Dermis microvascular lymphatic vessel endothelial cell (primary cell): ENCODE measurements around the gene C1QTNF12. TPM values are rescaled to one million over a fixed set of nuclear protein-coding genes. Genes with fewer than 3 reads are reported as not detected.

ENCODE experiments used
- DNase-seq, 2 donors: peaks; one replicate each; pipeline versions ENCODE4 v3.0.0 to v3.0.0-alpha.2; 2010; ENCODE audit warnings: low read depth in 2 of 2
- total RNA-seq: library from RNA; depleted of rRNA; stranded (reverse); fragments of >200 nt; gene quantifications from 2 replicates; pipeline ENCODE4 v1.2.1, GENCODE V29; 2014

Gene C1QTNF12
- total RNA-seq, 1 donor from 2014 or later: 0.51 TPM

DNA sequence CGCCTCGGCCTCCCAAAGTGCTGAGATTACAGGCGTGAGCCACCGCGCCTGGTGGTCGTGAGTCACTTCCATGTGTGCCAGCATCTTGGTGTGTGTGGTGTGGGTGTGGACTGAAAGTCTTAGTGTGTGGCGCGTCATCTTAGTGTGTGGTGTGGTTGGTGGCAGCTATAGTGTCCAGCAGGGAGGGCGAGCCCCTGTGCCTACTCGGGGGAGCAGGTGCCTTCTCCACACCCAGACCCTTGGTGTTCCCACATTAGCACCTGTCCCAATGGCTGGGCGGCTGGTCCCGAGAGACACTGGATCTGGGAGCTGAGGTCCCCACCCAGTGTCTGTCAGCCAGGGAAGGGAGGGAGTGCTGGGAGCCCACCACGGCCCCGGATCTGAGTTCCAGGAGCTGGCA, 36.5 kb upstream of the C1QTNF12 start:
- DNase-seq: peak in 1 of 2 donors; percentile 24

DNA sequence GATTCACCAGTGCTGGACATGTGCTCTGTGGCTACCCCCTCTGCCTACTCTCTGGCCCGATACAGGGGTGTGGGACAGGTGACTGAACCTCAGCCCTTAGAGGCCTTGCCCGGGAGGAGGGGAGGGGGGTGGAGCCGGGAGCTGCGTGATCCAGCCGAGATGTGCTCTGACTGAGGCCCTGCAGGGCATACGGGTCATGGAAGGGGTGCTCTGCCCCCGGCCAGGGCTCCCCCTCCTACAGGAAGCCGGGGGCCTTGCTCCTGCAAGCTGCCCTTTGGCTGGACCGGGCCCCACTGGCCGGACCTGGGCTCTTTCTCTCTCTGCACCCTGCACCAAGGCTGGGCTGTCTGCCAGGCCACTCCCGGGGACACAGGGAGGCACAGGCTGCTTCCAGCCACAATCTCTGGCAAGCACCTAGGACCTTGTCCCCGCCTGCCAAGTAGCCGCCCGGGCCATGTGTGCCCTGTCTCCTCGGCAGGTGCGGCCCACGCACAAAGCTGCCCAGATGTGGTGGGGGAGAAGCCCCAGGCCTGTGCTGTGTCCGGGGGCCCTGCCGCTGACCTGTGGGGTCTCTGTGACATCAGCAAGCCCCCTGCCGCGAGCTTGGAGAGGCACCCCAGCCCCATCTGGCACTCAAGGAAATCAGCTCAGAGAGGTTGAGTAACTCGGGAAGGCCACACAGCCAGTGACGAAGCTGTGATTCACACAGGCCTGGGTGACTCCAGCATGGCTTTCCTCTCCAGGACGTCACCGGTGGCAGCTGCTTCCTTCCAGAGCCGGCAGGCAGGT, 35.2 kb upstream of the C1QTNF12 start:
- DNase-seq: peak; percentile 30 to 67

DNA sequence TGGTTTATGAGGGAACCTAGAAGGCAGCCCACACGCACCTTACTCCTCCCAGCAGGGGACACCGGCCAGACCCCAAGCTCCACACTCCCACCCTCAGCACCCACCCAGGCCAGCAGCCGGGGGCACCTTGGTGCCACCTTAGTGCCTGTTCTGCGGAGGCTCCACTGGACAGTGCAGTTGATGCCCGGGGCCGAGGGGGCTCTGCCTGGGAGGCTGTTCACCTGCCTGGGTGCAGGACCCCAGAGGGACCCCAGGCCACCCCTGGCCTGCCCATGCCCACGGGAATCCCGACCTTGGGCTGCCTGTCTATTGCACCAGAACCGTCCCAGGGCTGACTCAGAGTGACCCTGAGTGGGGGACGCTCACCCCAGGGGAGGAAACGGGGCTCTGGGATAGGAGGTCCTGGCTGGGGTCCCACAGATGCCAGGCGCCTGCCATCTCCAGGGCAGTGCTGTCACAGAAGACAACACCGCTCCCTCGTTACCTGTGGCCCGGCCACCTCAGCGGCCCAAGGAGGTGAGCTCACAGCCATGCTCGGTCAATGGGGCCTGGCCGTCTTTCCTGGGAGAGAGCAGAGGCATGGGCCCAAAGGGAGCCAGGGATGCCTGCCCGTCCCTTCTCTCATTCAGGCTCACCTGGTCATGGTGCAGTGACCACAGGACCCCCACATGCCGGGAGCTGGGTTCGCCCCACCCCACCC, 34.4 kb upstream of the C1QTNF12 start:
- no peak for DNase-seq

DNA sequence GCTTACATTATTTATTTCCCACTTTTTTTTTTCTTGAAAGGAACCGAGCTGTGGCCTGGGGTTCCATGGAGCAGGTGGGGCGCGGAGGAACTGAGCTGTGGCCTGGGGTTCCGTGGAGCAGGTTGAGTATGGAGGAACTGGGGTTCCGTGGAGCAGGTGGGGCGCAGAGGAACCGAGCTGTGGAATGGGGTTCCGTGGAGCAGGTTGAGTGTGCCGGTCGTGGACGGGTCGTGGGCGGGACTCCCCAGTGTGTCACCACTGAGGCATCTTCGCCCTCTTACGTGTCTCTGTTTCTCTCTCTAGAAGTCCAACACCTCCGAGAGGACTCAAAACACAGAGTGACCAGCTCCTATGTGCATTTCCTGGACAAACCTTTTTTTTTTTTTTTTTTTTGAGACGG, 32.5 kb upstream of the C1QTNF12 start:
- DNase-seq: no peak

DNA sequence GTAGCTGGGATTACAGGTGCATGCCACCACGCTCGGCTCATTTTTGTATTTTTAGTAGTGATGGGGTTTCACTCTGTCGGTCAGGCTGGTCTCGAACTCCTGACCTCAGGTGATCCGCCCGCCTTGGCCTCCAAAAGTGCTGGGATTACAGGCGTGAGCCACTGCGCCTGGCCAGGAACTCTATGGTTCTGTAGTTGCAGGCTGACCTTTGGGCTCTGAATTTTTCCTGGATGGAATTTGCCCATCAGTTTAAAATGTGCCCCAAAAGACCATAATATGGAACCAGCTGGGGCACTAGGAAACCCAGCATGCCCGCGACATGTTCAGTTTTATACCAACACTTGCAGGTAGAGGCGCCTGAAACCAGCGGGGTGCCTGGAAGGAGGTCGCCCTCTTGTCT, 32.1 kb upstream of the C1QTNF12 start:
- DNase-seq: no peak

DNA sequence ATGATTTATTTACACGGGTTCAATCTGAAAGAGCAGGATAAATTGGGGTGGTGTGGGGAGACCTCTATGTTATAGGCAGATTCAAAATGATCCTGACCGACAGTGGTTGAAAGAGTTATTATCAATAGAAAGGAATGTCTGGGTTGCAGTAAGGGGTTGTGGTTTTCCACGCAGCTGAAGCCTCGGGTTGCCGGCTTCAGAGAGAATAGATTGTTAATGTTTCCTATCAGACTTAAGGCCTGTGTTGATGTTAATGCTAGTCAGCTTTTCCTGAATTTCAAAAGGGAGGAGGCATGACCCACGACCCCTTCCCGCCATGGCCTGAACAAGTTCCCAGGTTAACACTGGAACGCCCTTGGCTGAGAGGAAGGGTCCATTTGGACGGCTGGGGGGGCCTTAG, 29.3 kb upstream of the C1QTNF12 start:
- DNase-seq: no peak

DNA sequence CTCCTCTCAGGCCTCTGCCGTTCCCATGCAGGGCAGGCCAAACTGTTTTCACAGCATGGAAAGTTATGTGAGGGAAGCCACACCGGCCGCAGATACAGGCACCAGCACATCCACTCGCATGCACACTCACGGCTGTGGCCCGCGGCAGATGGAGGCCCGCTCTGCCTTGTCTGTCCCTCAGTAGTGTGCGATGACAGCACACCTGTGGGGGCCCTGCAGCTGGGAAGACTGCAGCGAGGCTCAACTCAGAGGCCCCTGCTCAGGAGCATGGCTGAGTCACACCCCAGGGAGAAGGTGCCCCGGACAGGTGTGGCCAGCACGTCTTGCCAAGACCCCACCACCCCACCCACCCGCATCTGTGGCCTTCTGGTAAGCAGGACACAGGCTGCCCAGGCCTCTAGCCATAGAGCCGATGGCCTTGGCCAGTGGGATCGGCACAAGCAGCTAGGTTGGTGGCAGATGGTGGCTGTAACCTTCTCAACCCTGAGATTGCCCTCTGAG, 28.5 kb upstream of the C1QTNF12 start:
- no peak for DNase-seq

DNA sequence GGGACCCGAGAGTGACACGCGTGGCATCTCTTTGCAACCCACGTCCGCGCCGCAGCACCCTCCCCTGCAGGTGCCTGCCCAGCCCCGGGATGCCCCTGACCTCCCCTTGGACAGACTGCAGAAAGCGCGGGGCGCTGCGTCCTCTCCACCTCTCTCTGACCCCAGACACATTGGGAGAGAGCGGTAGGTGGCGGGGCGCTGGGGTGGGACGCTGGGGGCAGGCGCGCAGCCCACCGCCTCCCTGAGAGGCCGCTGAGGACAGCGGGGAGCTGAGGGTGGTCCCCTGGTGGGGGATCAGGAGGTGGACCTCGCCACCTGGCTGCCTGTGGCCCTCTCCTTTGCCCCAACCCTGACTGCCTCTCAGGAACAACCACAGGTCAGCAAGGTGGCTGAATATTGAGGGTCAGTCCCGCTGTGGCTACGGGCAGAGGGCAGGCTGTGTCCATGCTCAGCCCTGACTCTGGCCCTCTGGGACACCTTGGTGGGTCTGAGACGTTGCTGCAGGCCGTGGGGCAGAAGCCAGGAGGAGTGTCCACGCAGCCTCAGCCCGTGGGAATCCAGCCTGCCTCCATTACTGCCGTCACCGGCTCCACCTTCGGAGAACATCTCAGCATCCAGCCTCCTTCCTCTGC, 27.9 kb upstream of the C1QTNF12 start:
- no peak for DNase-seq

DNA sequence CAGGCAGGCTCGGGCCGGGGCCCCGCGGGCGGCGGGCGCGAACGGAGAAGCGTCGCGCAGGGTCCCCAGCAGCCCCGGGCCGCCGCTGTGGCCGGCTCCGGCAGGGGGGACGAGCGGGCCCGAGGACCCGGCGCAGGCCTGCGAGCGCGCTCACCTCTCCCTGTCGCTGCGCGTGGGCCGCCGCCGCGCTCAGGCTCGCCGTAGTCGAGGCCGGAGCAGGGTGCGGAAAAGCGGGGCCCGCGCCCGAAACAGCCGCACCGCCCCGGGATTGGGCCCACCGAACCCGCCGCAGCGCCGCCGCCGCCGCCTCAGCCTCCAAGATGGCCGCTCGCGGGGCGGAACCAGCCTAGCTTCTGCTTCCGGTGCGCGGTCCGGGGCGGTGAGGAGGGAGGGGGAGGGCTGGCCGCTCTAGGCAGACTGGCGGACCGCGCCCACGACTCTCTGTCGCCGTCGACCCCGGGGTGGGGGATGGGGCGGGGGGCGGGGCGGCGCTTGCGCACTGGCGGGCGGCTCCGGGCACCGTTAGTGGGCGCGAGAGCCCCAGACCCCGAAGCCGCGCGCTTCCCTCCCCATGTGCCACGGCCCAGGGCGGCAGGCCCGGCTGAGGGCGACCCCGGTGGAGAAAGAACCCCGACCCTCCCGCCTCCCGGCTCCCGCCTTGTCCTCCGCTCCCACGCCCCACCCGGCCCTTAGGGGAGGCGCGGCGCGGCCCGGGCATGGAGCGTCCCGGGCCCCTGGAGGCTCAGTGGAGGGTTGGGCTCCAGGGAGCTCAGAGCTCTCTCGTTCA, 27.2 kb upstream of the C1QTNF12 start, which contains the start of gene UBE2J2:
Gene UBE2J2 (minus strand): TSS at position 343 of the 787 bp plus-strand sequence. CDS start 5,862 bp downstream, outside the sequence.
- DNase-seq: peak; percentile 80 to 96

DNA sequence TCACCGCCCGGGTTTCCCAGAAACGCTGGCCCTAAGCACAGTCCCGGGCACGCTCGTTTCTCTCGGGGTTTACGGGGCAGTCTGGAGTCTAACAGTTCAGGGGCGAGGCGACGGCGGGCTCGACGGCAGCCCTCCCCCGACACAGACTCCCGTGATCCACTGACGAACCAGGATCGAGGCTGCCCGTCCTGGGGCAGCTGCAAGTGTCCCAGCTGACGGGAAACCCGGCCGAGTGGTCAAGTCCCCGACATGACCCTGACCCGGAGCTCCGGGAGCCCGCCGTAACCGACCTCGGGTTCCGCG, 26.6 kb upstream of the C1QTNF12 start:
- peak in 1 of 2 donors; percentile 39 for DNase-seq

DNA sequence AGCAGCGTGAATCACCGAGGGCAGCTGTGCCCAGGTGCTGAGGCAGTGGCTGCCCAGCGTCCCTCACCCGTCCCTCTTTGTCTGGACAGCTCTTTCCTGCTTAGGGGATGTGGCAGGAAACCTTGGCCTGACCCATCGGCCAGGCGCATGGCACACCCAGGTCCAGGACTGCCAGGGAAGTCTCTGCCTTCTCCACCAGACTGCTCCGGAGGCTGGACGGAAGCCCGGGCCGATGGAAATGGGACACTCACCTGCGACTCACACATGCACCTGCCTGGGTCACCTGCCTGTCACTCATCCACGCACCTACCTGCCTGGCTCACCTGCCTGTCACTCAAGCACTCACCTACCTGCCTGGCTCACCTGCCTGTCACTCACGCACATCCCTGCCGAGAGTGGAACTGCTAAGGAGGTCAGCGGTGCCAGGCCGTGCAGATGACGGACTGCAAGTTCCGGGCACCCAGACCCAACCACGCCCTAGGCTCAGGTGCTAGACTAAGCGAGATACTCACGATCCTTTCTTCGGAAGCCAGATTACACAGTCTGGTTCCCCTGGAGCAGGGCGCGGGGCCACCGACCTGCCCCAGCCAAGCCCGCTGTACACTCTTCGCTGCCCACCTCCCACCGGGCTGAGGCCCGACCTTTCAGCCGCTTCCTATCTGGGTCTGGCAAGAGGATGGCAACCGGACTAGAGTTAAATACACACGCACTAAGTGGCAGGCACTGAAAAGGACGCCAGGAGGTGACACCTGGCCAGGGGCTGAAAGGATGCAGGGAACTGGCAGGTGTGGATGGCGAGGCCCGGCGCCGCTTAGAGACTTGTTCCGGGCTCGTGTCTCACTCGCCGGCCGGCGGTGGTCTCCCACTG, 26.1 kb upstream of the C1QTNF12 start:
- DNase-seq: peak in 1 of 2 donors; percentile 75

DNA sequence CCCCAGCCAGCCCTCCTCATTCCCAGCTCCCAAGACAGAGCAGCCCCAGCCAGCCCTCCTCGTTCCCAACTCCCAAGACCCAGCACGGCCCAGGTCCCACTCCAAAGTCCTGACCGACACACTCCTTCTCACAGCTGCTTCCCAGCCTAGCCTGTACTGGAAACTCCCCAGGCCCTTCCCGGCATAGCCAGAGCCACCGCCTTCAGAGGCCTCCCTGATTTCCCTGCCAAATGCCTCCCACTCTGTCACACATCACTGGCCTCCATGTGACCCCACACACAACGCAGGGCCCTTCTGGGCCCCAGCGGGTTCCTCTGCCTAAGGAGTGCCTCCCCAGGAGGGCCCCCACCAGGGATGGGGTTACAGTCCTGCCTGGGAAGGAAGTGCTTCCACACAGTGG, 24.3 kb upstream of the C1QTNF12 start:
- DNase-seq: no peak

DNA sequence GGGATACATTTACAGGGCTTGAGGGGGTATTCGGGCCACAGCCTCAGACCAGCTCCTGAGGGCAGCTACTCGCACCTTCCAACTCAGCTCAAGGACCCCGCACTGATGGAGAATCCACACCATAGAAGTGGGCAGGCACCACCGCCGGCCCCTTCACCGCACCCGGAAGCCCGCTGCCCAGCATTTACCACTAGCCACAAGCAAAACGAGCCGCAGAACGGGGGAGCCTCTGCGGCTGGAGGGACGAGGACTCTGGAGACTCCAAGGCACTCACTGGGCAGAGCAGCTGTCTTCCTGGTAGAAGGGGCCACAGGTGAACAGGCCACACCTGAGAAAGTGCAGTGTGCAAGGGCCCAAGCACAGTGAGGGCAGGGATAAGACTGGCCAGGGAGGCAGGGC, 21.8 kb upstream of the C1QTNF12 start:
- DNase-seq: no peak

DNA sequence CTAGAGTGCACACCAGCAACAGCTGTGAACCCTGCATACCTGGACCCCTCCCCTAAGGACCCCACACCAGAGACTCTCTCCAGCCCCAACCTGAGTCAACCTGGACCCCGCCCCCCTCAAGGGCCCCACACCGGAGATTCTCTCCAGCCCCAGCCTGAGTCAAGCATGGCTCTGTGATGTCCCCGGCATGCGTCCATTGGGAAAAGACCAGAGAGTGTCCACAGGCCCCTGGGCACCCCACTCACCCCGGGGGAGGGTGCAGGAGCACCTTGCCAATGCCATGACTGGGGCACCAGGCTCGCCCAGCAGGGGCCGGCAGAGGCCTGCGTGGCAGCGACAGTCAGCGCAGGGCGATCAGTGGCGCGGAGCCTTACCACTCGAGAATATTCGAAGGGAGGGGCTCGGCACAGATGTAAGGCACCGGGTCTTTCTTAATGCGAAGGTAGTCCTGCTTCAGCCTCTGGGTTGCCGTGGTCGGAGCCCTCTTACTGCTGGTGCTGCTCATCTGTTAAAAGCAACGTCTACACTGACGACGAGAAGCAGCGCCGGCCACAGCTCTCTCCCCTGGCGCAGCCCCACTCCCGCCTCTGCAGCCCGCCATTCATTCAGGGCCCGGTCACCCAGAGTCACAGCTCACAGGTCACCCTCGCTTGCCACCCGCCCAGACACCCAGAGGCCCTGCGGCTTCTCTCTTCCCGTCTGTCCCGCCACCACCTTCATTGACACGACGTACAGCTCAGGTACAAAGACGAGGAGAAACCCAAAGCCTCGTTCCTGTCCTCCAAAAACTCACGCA, 21.2 kb upstream of the C1QTNF12 start:
- DNase-seq: no peak

DNA sequence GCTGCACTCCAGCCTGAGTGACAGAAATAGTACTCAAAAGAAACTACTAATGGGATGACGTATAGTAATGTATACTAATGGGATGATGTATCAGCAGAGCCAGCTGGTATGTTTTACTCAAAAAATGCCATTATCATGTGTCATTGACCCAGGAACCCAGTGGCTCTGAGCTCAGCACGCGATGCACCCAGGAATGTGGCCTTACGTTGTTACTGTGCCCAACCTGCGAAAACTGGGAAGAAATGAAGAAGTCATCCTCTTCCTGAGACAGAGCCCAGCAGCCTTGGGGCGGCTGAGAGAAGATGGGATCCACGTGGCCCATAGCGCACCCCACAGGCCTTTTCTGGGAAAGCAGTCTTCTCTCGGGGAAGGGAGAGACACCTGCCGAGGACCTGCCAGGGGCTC, 18.3 kb upstream of the C1QTNF12 start:
- peak in 1 of 2 donors; percentile 28 for DNase-seq

DNA sequence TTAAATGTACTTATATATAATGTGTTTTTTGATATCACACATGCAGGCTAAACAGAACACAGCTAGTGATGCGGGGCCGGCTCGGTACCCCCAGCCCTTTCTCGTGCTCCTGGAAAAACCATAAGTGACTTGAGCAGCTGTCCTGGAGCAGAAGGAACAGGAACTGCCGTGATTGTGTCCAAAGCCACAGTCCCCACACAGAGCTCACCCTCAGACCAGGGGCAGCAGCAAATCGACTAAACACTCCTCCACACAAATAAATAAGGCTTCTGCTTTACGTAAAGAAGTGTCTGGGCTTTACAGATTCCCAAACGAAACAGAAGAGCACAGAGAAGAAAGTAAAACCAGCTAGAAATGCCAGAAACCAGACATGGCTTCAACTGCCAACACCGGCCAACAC, 17.5 kb upstream of the C1QTNF12 start:
- DNase-seq: no peak

DNA sequence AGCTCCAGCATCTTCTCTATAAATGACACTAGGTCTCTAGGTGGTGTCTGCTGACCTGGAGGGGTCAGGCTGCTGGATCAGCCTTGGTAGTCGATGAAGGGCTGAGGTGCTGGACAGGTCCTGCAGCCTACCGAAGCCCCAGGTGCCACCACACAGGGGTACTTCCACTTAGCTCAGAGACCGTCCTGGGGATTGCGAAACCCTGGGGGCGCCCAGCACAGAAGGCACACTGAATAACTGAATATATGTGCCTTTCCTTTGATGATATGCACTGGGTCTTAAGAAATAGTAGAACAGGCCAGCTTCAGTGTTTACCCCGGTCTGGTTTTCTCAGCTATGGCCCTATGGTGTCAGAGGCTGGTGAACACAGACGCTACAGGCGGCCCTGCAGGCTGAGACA, 16.2 kb upstream of the C1QTNF12 start:
- DNase-seq: no peak

DNA sequence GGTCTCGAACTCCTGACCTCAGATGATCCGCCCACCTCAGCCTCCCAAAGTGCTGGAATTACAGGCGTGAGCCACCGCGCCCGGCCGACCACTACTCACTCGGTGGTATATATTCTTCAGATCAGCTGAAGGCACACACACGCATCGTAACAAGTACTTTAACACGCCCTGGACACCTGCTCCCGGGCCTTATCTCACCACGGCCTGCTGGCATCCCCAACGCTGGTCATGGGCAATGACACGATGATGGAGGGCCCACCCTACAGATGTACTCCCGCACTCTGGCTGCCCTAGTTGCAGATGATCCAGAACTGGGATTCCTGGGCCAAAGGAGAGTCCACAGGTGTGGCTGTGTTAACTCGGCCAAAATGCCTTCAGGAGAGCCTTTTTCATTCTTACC, 15.5 kb upstream of the C1QTNF12 start:
- DNase-seq: no peak

DNA sequence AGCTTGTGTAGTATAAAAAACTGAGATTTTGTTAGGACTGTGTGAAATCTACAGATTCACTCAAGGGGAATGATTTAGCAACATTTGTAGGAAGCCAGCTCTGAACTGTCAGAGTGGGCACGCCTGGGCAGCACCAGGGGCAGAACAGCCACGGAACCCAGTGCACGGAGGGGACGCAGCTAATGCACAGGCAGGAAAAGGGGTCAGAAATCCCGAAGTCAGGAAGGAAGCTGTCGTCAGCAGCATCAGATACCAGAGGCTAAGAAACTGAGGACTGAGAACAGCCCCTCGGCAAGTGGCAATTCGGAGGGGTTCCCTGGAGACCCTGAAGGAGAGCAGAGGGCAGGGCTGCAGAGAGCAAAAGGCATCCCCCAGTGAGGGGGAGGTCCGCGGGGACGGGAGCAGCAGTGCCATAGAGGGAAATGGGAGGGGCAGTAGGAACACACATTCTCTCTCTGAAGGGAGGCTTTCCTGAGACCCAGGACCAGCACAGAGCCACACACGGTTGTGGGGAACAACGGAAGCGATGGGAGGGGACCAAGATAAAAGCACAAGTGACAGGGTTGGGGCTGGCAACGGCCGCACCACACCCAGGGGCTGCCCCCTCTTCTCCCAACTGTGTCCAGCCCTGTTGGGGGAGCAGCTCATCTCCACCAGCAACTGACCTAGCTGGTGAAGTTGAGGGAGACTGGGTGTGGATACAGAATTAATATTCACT, 14.5 kb upstream of the C1QTNF12 start:
- DNase-seq: peak in 1 of 2 donors; percentile 47
